ENCODE data around the gene LBX2. TPM values are rescaled to one million over a fixed set of nuclear protein-coding genes. Genes with fewer than 3 reads are reported as not detected.
"Not testable (repeated sequence)": the region's sequence is repeated elsewhere in the genome, so short reads cannot be mapped to it uniquely, and the experiment has no call there.

Gene LBX2
- total and polyA plus RNA-seq, 12 donors = 0.17 to 1.5 (median 0.44) TPM; not detected in 2

GRCh38 chr2:74462786-74463105 is 36.7 kb downstream of the LBX2 start:
- Histone ChIP-seq H3K4me3 (no peak overlapping the region), H3K4me1 (peaks cover 2 to 34% (median 28%) of the 10 kb centered on the region in 9 donors), H3K27ac (no peak overlapping the region), H3K36me3 (peaks cover 0 to 29% (median 6%) of the 10 kb centered on the region in 9 donors), H3K27me3 (no peaks in the 10 kb centered on the region), H3K9me3 (no peaks in the 10 kb centered on the region)
- WGBS, 2 donors = 87 to 88% methylated on average over 4 of the region's 4 CpGs
- no peak for ATAC-seq
- TF ChIP-seq CTCF (IDR thresholded peaks at IDR 0.05) = no peak
- DNase-seq = no peak
- intact Hi-C loops (cut with DNase I) = no loop called here

GRCh38 chr2:74462054-74462785 is 37.2 kb downstream of the LBX2 start:
- no peaks in the 10 kb centered on the region for H3K9me3 ChIP-seq
- DNase-seq (no peak), ATAC-seq (no peak)
- intact Hi-C loops (cut with DNase I) = no loop called here
- no peak overlapping the region for H3K27ac ChIP-seq
- WGBS, 2 donors = 88 to 93% methylated on average over 20 of the region's 20 CpGs
- H3K4me3 ChIP-seq = no peak overlapping the region
- TF ChIP-seq CTCF (IDR thresholded peaks at IDR 0.05) = no peak
- no peaks in the 10 kb centered on the region for H3K27me3 ChIP-seq
- H3K36me3 ChIP-seq = peaks cover 0 to 29% (median 6%) of the 10 kb centered on the region in 9 donors
- peaks cover 4 to 37% (median 30%) of the 10 kb centered on the region in 9 donors for H3K4me1 ChIP-seq

- WGBS, 2 donors = 92 to 93% methylated on average over 27 of the region's 27 CpGs
- DNase-seq = no peak
- Histone ChIP-seq H3K4me3 (no peak overlapping the region), H3K27me3 (no peaks in the 10 kb centered on the region), H3K9me3 (no peaks in the 10 kb centered on the region), H3K4me1 (peaks cover 8 to 45% (median 38%) of the 10 kb centered on the region in 9 donors), H3K27ac (no peak overlapping the region), H3K36me3 (peaks cover 0 to 29% (median 6%) of the 10 kb centered on the region in 9 donors)
- peak in 1 of 9 donors; percentile 10 for TF ChIP-seq CTCF (IDR thresholded peaks at IDR 0.05)
- intact Hi-C loops (cut with DNase I) = no loop called here
- no peak for ATAC-seq
Measured at GRCh38 chr2:74461187-74462053, 38.0 kb downstream of the LBX2 start.

GRCh38 chr2:74460187-74460586 is 39.2 kb downstream of the LBX2 start:
- H3K9me3 ChIP-seq; ATAC-seq; H3K27me3 ChIP-seq; intact Hi-C loops (cut with DNase I); H3K4me3 ChIP-seq; H3K27ac ChIP-seq; DNase-seq: not testable (repeated sequence)
- WGBS, 2 donors = 85 to 88% methylated on average over 9 to 10 of the region's 10 CpGs
- peaks cover 13 to 51% (median 44%) of the 10 kb centered on the region in 9 donors for H3K4me1 ChIP-seq
- peaks cover 0 to 35% (median 6%) of the 10 kb centered on the region in 9 donors for H3K36me3 ChIP-seq

GRCh38 chr2:74459503-74460118 is 39.8 kb downstream of the LBX2 start:
- Histone ChIP-seq H3K27ac (peak overlapping the region in 1 of 10 donors; percentile 95), H3K36me3 (peaks cover 0 to 35% (median 6%) of the 10 kb centered on the region in 9 donors), H3K4me3 (peak overlapping the region in 4 of 10 donors; percentile 65 to 90 (median 82)), H3K4me1 (peaks cover 14 to 50% (median 43%) of the 10 kb centered on the region in 9 donors)
- H3K9me3 ChIP-seq; H3K27me3 ChIP-seq; intact Hi-C loops (cut with DNase I); ATAC-seq; DNase-seq: not testable (repeated sequence)
- WGBS, 2 donors = 80 to 82% methylated on average over 13 of the region's 13 CpGs
